DMS 273 treated with DMSO at 0.1 percent for 48 hours (cell line): ENCODE measurements around the gene JPH2.
"Not testable (repeated sequence)": the region's sequence is repeated elsewhere in the genome, so short reads cannot be mapped to it uniquely, and the experiment has no call there.

Experiments used
- DNase-seq: peaks from one replicate; lab custom pipeline; 2025; lab: John Stamatoyannopoulos, UW

Gene JPH2

GRCh38 chr20:44159125-44159524 lies 27.9 kb downstream of the JPH2 start:
- no peak for DNase-seq

- no peak for DNase-seq
Observed at GRCh38 chr20:44157061-44157460, 29.9 kb downstream of the JPH2 start.

GRCh38 chr20:44154521-44155001 lies 32.4 kb downstream of the JPH2 start:
- DNase-seq = no peak

GRCh38 chr20:44153636-44154043 lies 33.3 kb downstream of the JPH2 start:
- no peak for DNase-seq

- no peak for DNase-seq
Observed at GRCh38 chr20:44151621-44152416, 35.2 kb downstream of the JPH2 start.

- no peak for DNase-seq
Observed at GRCh38 chr20:44146272-44146671, 40.7 kb downstream of the JPH2 start.

- no peak for DNase-seq
Observed at GRCh38 chr20:44145131-44145775, 41.7 kb downstream of the JPH2 start.

GRCh38 chr20:44143936-44144335 lies 43.1 kb downstream of the JPH2 start:
- DNase-seq = no peak

- DNase-seq = no peak
Observed at GRCh38 chr20:44142413-44142812, 44.6 kb downstream of the JPH2 start.

- DNase-seq = no peak
Observed at GRCh38 chr20:44141873-44142272, 45.1 kb downstream of the JPH2 start.

- no peak for DNase-seq
Observed at GRCh38 chr20:44138867-44139266, 48.1 kb downstream of the JPH2 start.

GRCh38 chr20:44137266-44137801 lies 49.7 kb downstream of the JPH2 start:
- no peak for DNase-seq

GRCh38 chr20:44136579-44137265 lies 50.3 kb downstream of the JPH2 start:
- no peak for DNase-seq

- no peak for DNase-seq
Observed at GRCh38 chr20:44135417-44136204, 51.4 kb downstream of the JPH2 start.

GRCh38 chr20:44135012-44135412 lies 52.0 kb downstream of the JPH2 start:
- DNase-seq = no peak

- no peak for DNase-seq
Observed at GRCh38 chr20:44133424-44133823, 53.6 kb downstream of the JPH2 start.

- DNase-seq = no peak
Observed at GRCh38 chr20:44131704-44132103, 55.3 kb downstream of the JPH2 start.

GRCh38 chr20:44129911-44130718 lies 56.9 kb downstream of the JPH2 start:
- DNase-seq = no peak

GRCh38 chr20:44129300-44129699 lies 57.7 kb downstream of the JPH2 start:
- DNase-seq = not testable (repeated sequence)

GRCh38 chr20:44126445-44126844 lies 60.5 kb downstream of the JPH2 start:
- no peak for DNase-seq
